Parathyroid adenoma (tissue), 2 donors: ENCODE measurements around the gene XRCC3.

Experiments used
- H2AFZ ChIP-seq: fragments of 300-600 bp; sonication (generic); one replicate; pipeline ENCODE4 v1.7.0; 2017; ENCODE audit warnings: antibody characterized with exemption, mild to moderate bottlenecking
- H3K27ac ChIP-seq: fragments of 300-600 bp; sonication (generic); one replicate; pipeline ENCODE4 v1.7.0; 2017
- H3K27me3 ChIP-seq: fragments of 300-600 bp; sonication (generic); one replicate; pipeline ENCODE4 v1.7.0; 2017; ENCODE audit warnings: low read length; ENCODE audit not compliant: control insufficient read depth, insufficient read depth
- H3K36me3 ChIP-seq: fragments of 300-600 bp; sonication (generic); one replicate; pipeline ENCODE4 v1.7.0; 2017; ENCODE audit warnings: low read length; ENCODE audit not compliant: control insufficient read depth, insufficient read depth
- H3K4me1 ChIP-seq: fragments of 300-600 bp; sonication (generic); one replicate; pipeline ENCODE4 v1.7.0; 2017; ENCODE audit warnings: control low read depth
- H3K4me2 ChIP-seq: fragments of 300-600 bp; sonication (generic); one replicate; pipeline ENCODE4 v1.7.0; 2017; ENCODE audit warnings: low read length
- H3K4me3 ChIP-seq: fragments of 300-600 bp; sonication (generic); one replicate; pipeline ENCODE4 v1.7.0; 2017; ENCODE audit warnings: low read depth, low read length
- H3K79me2 ChIP-seq: fragments of 300-600 bp; sonication (generic); one replicate; pipeline ENCODE4 v1.7.0; 2017; ENCODE audit warnings: control low read depth
- H3K9ac ChIP-seq: fragments of 300-600 bp; sonication (generic); one replicate; pipeline ENCODE4 v1.7.0; 2017; ENCODE audit warnings: mild to moderate bottlenecking
- H3K9me3 ChIP-seq: fragments of 300-600 bp; sonication (generic); one replicate; pipeline ENCODE4 v1.7.0; 2017; ENCODE audit warnings: low read length; ENCODE audit not compliant: control insufficient read depth
- TF ChIP-seq, protein P1 (sequence below): fragments of 300-600 bp; sonication (generic); IDR thresholded peaks from one replicate; pipeline ENCODE4 v1.7.0; 2017; ENCODE audit warnings: antibody characterized with exemption, mild to moderate bottlenecking
- donor health status: primary hyperparathyroidism.

The XRCC3 gene

DNA sequence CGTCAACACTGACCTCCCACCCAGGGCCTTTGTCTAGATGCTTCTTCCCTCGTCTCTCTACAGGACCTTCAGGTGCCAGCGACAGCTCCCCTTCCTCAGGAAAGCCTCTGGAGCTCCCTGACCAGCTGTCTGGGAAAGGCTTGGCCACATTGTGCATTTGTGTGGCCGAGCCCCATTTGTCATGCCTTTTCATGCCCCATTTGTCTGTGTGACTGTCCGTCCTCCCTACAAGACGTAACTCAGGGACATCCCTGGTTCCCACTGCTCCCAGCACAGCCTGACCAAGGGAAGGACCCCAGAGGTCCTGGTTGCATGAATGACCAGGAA, 24.2 kb upstream of the XRCC3 start:
- peaks cover 3% of the 10 kb centered on the region for H3K79me2 ChIP-seq
- no peak overlapping the region for H3K4me2 ChIP-seq
- H2AFZ ChIP-seq: no peak overlapping the region
- TF ChIP-seq, protein P1, sequence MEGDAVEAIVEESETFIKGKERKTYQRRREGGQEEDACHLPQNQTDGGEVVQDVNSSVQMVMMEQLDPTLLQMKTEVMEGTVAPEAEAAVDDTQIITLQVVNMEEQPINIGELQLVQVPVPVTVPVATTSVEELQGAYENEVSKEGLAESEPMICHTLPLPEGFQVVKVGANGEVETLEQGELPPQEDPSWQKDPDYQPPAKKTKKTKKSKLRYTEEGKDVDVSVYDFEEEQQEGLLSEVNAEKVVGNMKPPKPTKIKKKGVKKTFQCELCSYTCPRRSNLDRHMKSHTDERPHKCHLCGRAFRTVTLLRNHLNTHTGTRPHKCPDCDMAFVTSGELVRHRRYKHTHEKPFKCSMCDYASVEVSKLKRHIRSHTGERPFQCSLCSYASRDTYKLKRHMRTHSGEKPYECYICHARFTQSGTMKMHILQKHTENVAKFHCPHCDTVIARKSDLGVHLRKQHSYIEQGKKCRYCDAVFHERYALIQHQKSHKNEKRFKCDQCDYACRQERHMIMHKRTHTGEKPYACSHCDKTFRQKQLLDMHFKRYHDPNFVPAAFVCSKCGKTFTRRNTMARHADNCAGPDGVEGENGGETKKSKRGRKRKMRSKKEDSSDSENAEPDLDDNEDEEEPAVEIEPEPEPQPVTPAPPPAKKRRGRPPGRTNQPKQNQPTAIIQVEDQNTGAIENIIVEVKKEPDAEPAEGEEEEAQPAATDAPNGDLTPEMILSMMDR: no peak
- no peak overlapping the region for H3K27ac ChIP-seq
- no peaks in the 10 kb centered on the region for H3K36me3 ChIP-seq
- no peaks in the 10 kb centered on the region for H3K4me1 ChIP-seq
- no peaks in the 10 kb centered on the region for H3K9me3 ChIP-seq
- H3K4me3 ChIP-seq: no peak overlapping the region
- no peaks in the 10 kb centered on the region for H3K27me3 ChIP-seq
- H3K9ac ChIP-seq: no peak overlapping the region

DNA sequence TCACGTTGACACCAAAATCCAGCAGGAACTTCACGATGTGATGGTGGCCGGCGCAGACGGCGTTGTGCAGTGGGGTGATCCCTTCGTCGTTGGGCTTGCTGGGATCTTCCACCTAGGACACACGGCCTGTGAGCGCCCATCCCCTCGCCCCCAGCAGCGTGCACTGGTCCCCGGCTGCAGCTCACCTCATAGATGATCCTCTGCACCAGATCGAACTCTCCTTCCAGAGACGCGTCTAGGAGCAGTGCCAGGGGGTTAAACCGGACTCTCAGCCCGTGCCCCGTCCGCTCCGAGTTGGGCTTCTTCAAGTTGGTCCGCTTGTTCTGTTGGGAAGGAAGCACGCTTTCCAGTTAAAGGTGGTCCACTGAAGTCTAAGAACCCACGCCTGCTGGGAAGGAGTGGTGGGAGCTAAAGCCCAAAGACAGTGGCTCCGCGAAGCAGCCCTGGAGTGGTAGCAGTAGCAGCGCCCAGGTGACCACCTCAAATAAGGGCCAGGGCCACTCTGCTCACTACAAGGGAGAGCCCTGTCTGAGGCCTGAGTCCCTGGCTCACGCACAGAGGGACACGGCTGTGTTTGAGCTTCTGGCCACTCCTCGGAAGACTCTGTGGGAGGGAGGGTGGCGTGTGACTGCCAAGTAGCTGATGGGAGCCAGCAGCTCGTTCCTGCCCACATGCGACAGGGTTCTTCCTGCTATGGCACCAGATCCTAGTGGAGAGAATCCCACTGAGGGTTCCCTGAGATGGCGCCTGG, 23.6 kb upstream of the XRCC3 start:
- H3K9ac ChIP-seq: no peak overlapping the region
- peaks cover 3% of the 10 kb centered on the region for H3K79me2 ChIP-seq
- H3K4me2 ChIP-seq: no peak overlapping the region
- no peaks in the 10 kb centered on the region for H3K27me3 ChIP-seq
- H3K4me1 ChIP-seq: no peaks in the 10 kb centered on the region
- no peak overlapping the region for H3K4me3 ChIP-seq
- H3K27ac ChIP-seq: no peak overlapping the region
- H2AFZ ChIP-seq: no peak overlapping the region
- TF ChIP-seq, protein P1: no peak
- no peaks in the 10 kb centered on the region for H3K36me3 ChIP-seq
- H3K9me3 ChIP-seq: no peaks in the 10 kb centered on the region

DNA sequence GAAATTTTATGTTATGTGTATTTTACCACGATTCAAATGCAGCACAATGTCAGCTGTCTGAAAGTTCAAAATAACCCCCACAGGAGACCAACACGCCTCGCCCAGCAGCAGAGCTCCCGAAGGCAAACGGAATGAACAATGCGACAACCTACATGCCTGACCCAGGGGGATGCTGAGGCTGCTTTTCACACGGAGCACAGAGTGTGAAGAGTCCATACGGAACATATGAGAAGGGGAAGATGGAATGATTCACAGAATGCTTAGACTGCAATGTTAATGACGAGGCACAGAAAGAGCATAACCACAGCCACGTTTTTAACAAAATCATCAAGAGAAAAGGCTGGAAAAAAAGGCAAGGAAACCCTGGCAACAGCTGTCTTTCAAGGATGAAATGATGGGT, 22.9 kb upstream of the XRCC3 start:
- TF ChIP-seq, protein P1: no peak
- H3K27ac ChIP-seq: no peak overlapping the region
- no peak overlapping the region for H3K4me3 ChIP-seq
- H3K27me3 ChIP-seq: no peaks in the 10 kb centered on the region
- peaks cover 3% of the 10 kb centered on the region for H3K79me2 ChIP-seq
- no peak overlapping the region for H3K9ac ChIP-seq
- no peak overlapping the region for H3K4me2 ChIP-seq
- H3K36me3 ChIP-seq: no peaks in the 10 kb centered on the region
- no peak overlapping the region for H2AFZ ChIP-seq
- no peaks in the 10 kb centered on the region for H3K4me1 ChIP-seq
- no peaks in the 10 kb centered on the region for H3K9me3 ChIP-seq

DNA sequence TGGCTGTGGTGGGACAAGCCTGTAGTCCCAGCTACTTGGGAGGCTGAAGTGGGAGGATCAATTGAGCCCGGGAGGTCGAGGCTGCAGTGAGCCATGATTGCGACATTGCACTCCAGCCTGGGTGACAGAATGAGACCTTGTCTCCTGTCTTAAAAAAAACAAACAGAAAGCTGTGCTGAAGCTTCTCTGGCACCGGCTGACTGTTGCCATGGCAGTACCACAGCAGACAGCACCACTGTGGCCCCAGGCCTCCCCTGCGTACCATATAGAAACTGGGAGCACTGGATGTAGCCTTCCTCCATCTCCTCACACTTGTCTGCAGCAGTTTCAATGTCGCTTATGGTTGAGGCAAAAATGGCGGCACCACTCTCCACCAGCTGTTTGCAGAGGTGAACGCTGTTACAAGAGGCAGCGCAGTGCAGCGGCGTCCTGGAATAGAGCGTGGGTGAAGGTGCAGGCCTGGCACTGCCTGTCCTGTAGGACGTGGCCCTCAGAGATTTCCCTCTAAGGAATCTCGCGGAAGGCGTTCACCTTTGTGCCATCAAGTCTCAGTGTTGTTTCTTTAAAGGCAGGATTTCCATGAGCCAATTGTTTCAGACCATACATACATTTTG, 22.3 kb upstream of the XRCC3 start:
- Histone ChIP-seq H3K4me3 (no peak overlapping the region), H2AFZ (no peak overlapping the region), H3K9me3 (no peaks in the 10 kb centered on the region), H3K27me3 (no peaks in the 10 kb centered on the region), H3K4me2 (no peak overlapping the region), H3K4me1 (no peaks in the 10 kb centered on the region), H3K79me2 (peaks cover 3% of the 10 kb centered on the region), H3K9ac (no peak overlapping the region), H3K36me3 (no peaks in the 10 kb centered on the region), H3K27ac (no peak overlapping the region)
- TF ChIP-seq, protein P1: no peak
